Stimulated activated naive CD8-positive, alpha-beta T cell treated with anti-CD3 and anti-CD28 coated beads, Interleukin-15, amount 100 ng/mL, for 72 hours (primary cell): ENCODE results near the gene EPHA5.

Source experiments
- ATAC-seq: fragments of 150-1000 bp; cut with Tn5 transposase; 2 replicates; pipeline ENCODE4 v1.10.0; 2021; ENCODE audit warnings: mild to moderate bottlenecking, moderate library complexity
- DNase-seq, 2 donors: peaks; one replicate each; pipeline ENCODE4 v3.0.0; 2021 to 2022
- H3K27ac Mint-ChIP-seq, 2 donors: one replicate each; pipeline ENCODE4 v1.8.0; 2022; ENCODE audit warnings: mild to moderate bottlenecking in 2 of 2, mixed read lengths in 2 of 2, moderate library complexity in 2 of 2
- H3K27me3 Mint-ChIP-seq: one replicate; pipeline ENCODE4 v1.8.0; 2022; ENCODE audit warnings: mixed read lengths
- H3K4me1 Mint-ChIP-seq: one replicate; pipeline ENCODE4 v1.8.0; 2022; ENCODE audit warnings: mild to moderate bottlenecking, mixed read lengths
- H3K4me3 Mint-ChIP-seq, 2 donors: one replicate each; pipeline ENCODE4 v1.8.0; 2022; ENCODE audit warnings: mild to moderate bottlenecking in 2 of 2, mixed read lengths in 2 of 2, moderate library complexity in 1 of 2
- H3K9me3 Mint-ChIP-seq, 2 donors: one replicate each; pipeline ENCODE4 v1.8.0; 2022; ENCODE audit warnings: mixed read lengths in 2 of 2

The EPHA5 gene

DNA sequence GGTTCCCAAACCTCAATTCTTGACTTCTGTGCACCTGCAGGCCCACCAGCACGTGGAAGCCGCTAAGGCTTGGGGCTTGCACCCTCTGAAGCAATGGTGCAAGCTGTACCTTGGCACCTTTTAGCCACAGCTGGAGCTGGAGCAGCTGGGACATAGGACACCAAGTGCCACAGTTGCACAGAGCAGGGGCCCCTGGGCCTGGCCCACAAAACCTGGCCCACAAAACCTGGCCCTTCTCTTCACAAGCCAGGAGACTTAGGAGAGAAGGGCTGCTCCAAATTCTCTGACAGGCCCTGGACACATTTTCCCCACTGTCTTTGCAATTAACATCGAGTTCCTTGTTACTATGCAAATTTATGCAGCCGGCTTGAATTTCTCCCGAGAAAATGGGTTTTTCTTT, 197.8 kb downstream of the EPHA5 start:
- Mint-ChIP-seq H3K27ac (no peak overlapping the region), H3K4me1 (no peaks in the 10 kb centered on the region), H3K4me3 (no peak overlapping the region), H3K9me3 (peaks cover 7 to 18% of the 10 kb centered on the region in 2 donors), H3K27me3 (no peaks in the 10 kb centered on the region)
- DNase-seq (no peak), ATAC-seq (no peak)

DNA sequence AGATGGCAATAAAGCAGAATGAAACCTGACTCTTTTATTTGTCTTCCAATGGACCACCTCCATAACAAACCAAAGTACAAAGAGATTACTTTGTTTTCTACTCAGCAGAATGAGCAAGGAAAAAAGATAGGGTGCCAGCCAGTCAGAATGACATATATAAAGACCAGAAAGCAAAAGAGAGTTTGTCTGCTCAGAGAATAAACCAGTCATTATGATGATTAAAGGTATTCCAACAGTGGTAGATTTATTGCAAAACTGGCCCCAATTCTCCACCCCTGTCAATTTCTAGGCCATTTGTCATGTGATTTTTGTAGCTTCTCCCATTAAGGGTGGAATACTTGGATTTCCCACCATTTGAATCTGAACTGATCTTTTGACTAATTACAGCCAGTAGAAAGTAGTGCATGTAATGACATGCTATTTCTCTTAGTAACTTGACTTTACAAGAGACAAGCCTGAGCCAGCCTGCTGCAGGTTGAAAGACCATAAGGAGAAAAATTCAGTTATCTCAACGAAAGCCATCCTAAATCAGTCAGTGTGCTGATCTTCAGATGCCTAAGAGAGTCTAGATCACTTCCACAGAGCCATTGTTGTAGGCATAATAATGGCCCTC, 203.1 kb downstream of the EPHA5 start:
- Mint-ChIP-seq H3K4me3 (no peak overlapping the region), H3K27ac (no peak overlapping the region), H3K9me3 (peaks cover 7 to 17% of the 10 kb centered on the region in 2 donors), H3K27me3 (no peaks in the 10 kb centered on the region), H3K4me1 (no peaks in the 10 kb centered on the region)
- ATAC-seq (no peak), DNase-seq (no peak)

DNA sequence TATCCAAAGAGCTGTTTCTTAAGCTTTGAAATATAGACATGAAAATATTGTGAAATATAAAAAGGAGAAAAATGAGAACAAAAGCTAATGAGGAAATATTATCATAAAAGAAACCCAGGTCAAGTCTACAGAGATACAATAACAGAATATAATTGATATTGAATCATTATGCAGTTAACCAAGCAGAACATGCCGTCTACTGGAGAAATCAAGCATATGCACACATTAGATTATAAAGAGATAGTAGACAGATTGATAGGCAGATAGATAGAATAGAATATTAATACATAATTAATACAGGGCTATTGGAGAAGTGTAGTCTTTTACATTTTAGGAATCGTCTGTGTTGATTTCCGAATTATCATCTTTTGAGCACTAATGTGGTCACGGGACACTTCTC, 208.5 kb downstream of the EPHA5 start:
- Mint-ChIP-seq H3K4me1 (no peaks in the 10 kb centered on the region), H3K27me3 (no peaks in the 10 kb centered on the region), H3K27ac (no peak overlapping the region), H3K4me3 (no peak overlapping the region), H3K9me3 (peaks cover 0 to 17% of the 10 kb centered on the region in 2 donors)
- ATAC-seq: no peak
- DNase-seq: no peak

DNA sequence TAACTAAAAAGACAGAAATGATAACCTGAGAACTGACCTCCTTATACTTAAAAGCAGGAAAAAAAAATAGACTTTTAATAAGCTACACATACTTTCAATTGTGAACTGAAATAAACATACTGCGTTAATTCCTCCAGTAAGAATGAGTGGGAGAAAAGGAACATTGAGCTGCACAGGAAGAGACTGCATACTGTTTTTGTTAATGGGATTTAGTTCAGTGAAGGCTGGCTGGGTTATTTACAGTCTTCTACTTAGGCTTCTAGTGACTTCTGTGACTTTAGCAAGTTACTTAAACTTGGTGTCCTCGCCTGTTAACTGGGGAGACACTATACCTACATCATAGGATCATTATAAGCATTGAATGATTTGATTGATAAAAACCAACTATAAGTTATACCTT, 213.3 kb downstream of the EPHA5 start:
- no peaks in the 10 kb centered on the region for H3K27me3 Mint-ChIP-seq
- H3K27ac Mint-ChIP-seq: no peak overlapping the region
- H3K4me1 Mint-ChIP-seq: no peaks in the 10 kb centered on the region
- no peaks in the 10 kb centered on the region for H3K9me3 Mint-ChIP-seq
- no peak overlapping the region for H3K4me3 Mint-ChIP-seq
- DNase-seq (no peak), ATAC-seq (no peak)

DNA sequence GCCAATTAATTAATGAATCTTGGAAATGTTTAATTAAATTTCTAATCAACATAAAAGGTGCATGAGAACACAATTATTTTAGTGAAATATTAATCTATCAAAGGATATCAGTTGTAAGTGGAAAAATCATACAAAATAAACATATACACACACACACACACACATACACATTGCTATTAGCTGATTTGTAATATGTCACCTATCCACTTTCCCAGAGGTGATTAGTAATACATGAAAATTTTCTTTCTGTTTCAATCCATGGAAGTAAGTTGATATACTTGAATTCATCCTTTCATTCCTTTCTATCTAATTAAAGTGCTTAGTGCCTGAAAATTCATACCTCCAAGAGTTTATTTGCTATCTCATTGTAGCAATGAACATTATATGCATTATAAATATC, 213.7 kb downstream of the EPHA5 start:
- no peak overlapping the region for H3K4me3 Mint-ChIP-seq
- no peaks in the 10 kb centered on the region for H3K9me3 Mint-ChIP-seq
- ATAC-seq: no peak
- no peaks in the 10 kb centered on the region for H3K27me3 Mint-ChIP-seq
- H3K27ac Mint-ChIP-seq: no peak overlapping the region
- H3K4me1 Mint-ChIP-seq: no peaks in the 10 kb centered on the region
- DNase-seq: no peak

DNA sequence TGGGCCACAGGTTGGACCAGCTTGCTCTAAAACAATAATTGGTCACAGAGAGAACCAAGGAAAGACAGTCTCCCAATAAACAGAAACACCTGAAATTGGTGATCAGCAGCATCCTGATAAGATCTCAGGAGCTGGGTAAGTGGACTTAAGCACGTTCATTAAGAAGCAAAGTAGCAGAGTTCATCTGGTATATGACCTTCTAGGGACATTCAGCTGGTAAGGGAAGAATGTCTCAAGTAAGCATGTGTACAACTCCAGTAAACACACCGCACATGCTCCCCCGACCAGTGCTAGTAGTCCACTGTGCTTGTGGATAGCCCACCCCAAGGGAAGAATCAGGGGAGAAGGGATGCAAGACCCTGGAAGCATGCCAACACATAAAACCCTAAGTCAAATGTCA, 216.9 kb downstream of the EPHA5 start:
- no peak overlapping the region for H3K27ac Mint-ChIP-seq
- H3K4me1 Mint-ChIP-seq: no peaks in the 10 kb centered on the region
- no peaks in the 10 kb centered on the region for H3K9me3 Mint-ChIP-seq
- ATAC-seq (no peak), DNase-seq (no peak)
- no peak overlapping the region for H3K4me3 Mint-ChIP-seq
- H3K27me3 Mint-ChIP-seq: no peaks in the 10 kb centered on the region

DNA sequence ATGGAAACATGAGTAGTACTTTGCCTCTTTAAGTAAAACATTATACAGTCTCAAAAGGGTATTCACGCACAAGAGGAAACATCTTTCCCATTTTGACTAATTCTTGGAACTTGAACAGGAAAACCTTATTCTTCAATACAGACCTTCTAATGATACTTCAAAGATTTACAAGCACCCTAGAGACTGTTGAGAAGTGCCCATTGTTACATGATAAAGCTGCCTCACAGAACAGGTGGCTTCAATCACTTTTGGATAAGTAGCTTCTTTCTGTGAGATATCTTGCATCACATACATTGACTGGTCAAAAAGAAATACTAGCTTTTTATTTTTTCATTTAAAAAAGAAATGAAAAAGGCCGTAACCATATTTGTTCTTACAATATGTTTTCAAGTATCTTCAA, 219.4 kb downstream of the EPHA5 start:
- Mint-ChIP-seq H3K9me3 (no peaks in the 10 kb centered on the region), H3K4me1 (no peaks in the 10 kb centered on the region), H3K27ac (no peak overlapping the region), H3K27me3 (no peaks in the 10 kb centered on the region), H3K4me3 (no peak overlapping the region)
- no peak for ATAC-seq
- no peak for DNase-seq

DNA sequence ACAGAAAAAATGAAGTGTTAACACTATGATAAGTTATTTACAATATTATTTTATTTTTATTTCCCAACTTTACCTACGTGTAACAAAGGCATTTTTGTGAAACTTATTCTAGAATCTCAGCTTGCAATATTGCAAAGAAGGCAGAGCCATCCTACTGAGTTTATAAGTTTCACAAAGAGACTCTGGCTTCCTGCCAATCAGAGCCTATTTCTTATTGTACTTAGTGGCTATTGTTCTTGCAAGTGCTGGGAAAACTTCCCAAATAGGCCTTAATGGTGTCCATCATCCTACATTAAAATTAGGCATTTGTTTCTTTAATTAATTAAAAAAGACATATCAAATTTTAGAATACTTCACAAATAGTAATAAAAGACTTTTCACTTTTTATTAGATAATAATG, 233.2 kb downstream of the EPHA5 start:
- Mint-ChIP-seq H3K9me3 (no peaks in the 10 kb centered on the region), H3K27ac (no peak overlapping the region), H3K4me1 (no peaks in the 10 kb centered on the region), H3K4me3 (no peak overlapping the region), H3K27me3 (no peaks in the 10 kb centered on the region)
- DNase-seq: no peak
- no peak for ATAC-seq

DNA sequence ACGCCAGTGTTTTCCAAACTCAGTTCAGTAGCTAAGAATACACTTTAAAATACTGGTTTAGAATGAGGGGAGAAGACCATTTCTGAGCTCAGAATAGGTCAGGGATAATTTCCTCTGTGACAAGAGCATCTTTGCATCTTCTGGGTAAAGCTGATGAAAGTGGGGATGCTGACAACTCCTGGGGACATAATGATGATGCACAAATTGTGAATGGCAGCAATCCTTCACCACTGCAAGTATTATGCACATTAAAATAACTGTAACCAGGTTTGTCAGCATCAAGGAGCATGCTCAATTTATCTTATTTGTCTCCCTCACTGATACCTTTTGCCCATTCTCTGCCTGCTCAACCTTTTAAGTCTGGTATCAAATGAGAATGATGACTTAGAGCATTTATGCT, 248.2 kb downstream of the EPHA5 start:
- Mint-ChIP-seq H3K4me3 (no peak overlapping the region), H3K27ac (no peak overlapping the region), H3K4me1 (no peaks in the 10 kb centered on the region), H3K27me3 (no peaks in the 10 kb centered on the region), H3K9me3 (peaks cover 0 to 5% of the 10 kb centered on the region in 2 donors)
- no peak for DNase-seq
- ATAC-seq: no peak

DNA sequence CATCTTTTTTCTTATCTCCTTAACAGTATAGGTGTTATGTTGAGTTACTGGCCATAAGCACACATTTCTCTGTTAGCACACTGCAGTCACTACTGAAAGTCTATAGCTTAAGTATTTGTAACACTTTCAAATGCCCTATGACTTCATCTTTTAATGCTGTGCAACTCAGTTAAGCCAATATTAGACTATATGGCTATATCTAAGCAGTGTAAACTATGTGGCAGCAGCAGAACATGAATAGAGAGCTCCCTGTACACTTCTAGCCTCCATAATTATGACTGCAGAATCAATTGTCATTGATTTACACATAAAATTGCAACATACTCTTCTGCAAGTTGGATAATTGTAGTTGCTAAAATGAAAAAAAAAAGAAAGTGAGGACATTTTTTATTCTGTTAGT, 250.3 kb downstream of the EPHA5 start:
- Mint-ChIP-seq H3K4me3 (no peak overlapping the region), H3K9me3 (peaks cover 0 to 5% of the 10 kb centered on the region in 2 donors), H3K27ac (no peak overlapping the region), H3K27me3 (no peaks in the 10 kb centered on the region), H3K4me1 (no peaks in the 10 kb centered on the region)
- DNase-seq: no peak
- ATAC-seq: no peak

DNA sequence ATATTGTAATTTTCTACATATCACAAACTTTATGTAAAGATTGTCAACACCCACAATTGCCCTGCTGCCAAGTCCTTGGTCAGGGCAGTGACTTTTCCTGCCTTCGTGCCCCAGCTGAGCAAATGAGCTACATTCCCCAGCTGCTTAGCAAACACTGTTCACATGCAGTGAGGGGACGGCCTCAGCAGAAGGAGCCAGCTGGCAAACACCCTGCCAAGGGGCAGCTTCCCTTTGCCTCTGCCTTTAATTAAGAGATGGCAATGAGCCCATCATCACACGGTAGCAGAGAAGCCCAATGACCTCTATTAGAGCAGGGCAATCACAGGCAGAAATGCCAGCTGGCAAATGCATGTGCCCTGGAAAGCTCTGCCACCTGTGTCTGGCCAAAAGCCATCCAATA, 253.4 kb downstream of the EPHA5 start:
- ATAC-seq (no peak), DNase-seq (no peak)
- Mint-ChIP-seq H3K4me3 (no peak overlapping the region), H3K27ac (no peak overlapping the region), H3K9me3 (no peaks in the 10 kb centered on the region), H3K27me3 (no peaks in the 10 kb centered on the region), H3K4me1 (no peaks in the 10 kb centered on the region)

DNA sequence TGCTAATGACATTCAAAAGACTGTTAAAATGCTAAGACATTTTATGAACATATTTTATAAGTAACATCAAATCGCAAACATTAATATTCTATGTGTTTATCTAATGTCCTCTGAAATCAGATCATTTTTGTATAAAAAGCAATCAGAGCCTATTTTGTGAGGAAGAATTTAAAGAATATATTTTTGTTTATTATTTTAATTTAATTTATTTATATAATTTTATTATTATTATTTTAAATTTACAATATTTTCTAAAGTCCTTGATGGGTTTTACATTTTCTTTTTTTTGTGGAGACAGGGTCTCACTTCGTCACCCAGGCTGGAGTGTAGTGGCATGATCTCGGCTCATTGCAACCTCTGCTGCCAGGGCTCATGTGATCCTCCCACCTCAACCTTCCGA, 262.8 kb downstream of the EPHA5 start:
- Mint-ChIP-seq H3K9me3 (peaks cover 0 to 7% of the 10 kb centered on the region in 2 donors), H3K4me1 (no peaks in the 10 kb centered on the region), H3K27ac (no peak overlapping the region), H3K4me3 (no peak overlapping the region), H3K27me3 (no peaks in the 10 kb centered on the region)
- DNase-seq (no peak), ATAC-seq (no peak)

DNA sequence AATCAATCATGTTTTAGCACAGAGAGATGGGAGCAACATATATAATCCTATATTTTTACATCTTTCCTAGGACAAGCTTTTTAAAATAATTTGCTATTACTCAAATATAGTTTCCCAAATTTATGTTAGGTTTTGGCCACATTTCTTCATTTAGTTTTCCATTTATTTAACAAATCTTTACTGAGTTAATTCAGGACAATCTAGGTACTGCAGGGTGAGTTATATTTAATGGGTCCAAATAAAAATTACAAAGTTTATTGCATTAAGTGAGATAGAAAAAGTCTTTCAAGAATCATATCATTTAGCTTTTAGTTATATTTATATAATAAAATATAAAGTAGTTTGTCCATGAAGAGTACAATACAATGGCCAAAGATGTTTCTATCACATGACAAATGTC, 269.2 kb downstream of the EPHA5 start:
- no peak overlapping the region for H3K27ac Mint-ChIP-seq
- ATAC-seq: no peak
- H3K9me3 Mint-ChIP-seq: peaks cover 0 to 10% of the 10 kb centered on the region in 2 donors
- H3K4me3 Mint-ChIP-seq: no peak overlapping the region
- no peak for DNase-seq
- no peaks in the 10 kb centered on the region for H3K4me1 Mint-ChIP-seq
- no peaks in the 10 kb centered on the region for H3K27me3 Mint-ChIP-seq

DNA sequence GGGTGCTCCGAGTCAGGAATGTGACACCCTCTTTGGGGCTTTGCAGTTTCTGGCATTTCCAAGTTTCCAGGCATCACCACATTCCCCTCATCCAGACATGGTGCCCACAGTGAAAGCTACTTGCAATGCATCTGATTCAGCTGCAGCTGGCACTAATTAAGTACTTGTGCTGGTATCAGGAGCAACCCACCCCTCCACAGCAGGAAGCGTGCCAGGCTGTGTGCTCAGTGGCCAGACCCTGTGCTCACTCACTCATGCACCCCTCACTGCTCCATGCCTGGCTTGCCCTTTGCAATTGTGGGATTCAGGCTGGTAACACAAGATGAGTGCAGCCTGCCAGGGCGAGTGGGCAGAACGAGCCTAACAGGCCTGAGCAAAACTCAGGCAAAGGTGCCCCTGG, 271.2 kb downstream of the EPHA5 start:
- Mint-ChIP-seq H3K4me3 (no peak overlapping the region), H3K4me1 (no peaks in the 10 kb centered on the region), H3K9me3 (peaks cover 0 to 10% of the 10 kb centered on the region in 2 donors), H3K27ac (no peak overlapping the region), H3K27me3 (no peaks in the 10 kb centered on the region)
- ATAC-seq: no peak
- no peak for DNase-seq

DNA sequence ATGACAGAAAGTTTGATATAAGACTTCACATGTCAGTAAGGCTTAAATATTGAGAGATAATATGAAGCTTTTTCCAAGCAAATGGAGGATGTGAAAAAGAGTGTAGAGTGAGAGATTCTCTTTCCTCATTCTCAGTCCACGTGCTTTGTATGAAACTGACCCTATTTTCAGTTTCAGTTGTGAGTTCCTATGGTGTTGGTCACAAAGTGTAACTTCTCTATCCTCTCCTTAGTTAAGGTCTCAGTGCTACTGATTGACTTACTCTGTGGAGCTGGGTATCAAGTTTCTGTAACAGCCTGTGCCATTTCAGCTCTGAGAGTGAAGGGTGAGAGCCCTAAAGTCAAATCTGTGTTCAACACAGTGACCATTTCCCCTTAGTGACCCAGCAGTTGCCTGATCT, 277.2 kb downstream of the EPHA5 start:
- Mint-ChIP-seq H3K4me3 (no peak overlapping the region), H3K4me1 (no peaks in the 10 kb centered on the region), H3K27ac (no peak overlapping the region), H3K27me3 (no peaks in the 10 kb centered on the region), H3K9me3 (peaks cover 14 to 17% of the 10 kb centered on the region in 2 donors)
- DNase-seq (no peak), ATAC-seq (no peak)

DNA sequence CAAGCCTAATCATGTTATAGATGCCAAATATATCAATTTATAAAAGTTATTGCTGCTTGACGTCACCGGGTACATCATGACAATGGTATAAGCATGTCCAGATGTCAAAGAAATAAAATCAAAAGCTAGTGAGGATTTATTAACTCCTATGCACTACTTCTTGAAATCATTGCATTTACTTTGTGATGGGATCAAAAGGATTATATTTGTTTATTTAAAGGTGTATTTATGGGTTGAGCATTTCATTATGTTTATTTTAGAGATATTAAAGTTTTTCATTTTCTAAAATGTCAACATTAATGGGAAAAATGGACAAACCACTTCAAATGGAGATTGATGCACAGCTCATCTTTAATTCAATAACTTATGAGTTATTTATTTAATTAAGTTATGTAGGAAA, 277.8 kb downstream of the EPHA5 start:
- DNase-seq: no peak
- no peaks in the 10 kb centered on the region for H3K27me3 Mint-ChIP-seq
- no peak overlapping the region for H3K4me3 Mint-ChIP-seq
- H3K27ac Mint-ChIP-seq: no peak overlapping the region
- no peaks in the 10 kb centered on the region for H3K4me1 Mint-ChIP-seq
- ATAC-seq: no peak
- H3K9me3 Mint-ChIP-seq: peaks cover 14 to 17% of the 10 kb centered on the region in 2 donors

DNA sequence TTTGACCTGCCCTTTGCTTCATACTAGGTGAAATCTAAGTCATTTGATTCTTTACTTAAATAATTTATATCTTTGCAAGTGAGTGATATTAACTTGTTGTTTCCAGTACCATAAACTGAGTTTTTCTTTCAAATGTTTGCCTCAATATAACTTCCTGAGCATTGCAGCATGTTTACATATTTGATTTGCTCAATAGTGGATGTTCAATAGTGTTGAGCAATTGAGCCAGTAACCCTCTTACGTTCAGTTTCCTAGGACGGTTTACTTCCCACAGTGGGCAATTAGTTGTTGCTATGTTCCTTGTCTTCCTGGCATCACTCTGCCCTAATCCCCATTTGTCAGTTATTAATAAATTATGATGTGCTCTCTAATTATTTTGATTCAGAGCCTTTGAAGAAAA, 278.5 kb downstream of the EPHA5 start:
- Mint-ChIP-seq H3K27ac (no peak overlapping the region), H3K27me3 (no peaks in the 10 kb centered on the region), H3K4me1 (no peaks in the 10 kb centered on the region), H3K4me3 (no peak overlapping the region), H3K9me3 (peaks cover 14 to 17% of the 10 kb centered on the region in 2 donors)
- ATAC-seq (no peak), DNase-seq (no peak)
